HFF-Myc (cell line): ENCODE measurements around the gene PIM3.

Source experiments
- DNase-seq: peaks from one replicate; pipeline ENCODE4 v3.0.0-alpha.2; 2011; ENCODE audit warnings: low read depth; ENCODE audit errors: extremely low read depth
- H3K4me3 ChIP-seq: replicated peaks from 2 replicates; pipeline ENCODE4 v1.5.1; 2011; ENCODE audit warnings: low read depth, mild to moderate bottlenecking, control low read depth, low read length
- TF ChIP-seq, protein P1 (sequence below): IDR thresholded peaks from 2 replicates; pipeline ENCODE4 v1.5.1; 2012; ENCODE audit warnings: mild to moderate bottlenecking, low read depth, low read length, control low read depth; ENCODE audit errors: missing control alignments

Gene PIM3

DNA sequence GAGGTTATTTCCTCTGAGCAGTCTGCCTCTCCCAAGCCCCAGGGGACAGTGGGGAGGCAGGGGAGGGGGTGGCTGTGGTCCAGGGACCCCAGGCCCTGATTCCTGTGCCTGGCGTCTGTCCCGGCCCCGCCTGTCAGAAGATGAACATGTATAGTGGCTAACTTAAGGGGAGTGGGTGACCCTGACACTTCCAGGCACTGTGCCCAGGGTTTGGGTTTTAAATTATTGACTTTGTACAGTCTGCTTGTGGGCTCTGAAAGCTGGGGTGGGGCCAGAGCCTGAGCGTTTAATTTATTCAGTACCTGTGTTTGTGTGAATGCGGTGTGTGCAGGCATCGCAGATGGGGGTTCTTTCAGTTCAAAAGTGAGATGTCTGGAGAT lies 3.1 kb downstream of the PIM3 start:
- TF ChIP-seq, protein P1, sequence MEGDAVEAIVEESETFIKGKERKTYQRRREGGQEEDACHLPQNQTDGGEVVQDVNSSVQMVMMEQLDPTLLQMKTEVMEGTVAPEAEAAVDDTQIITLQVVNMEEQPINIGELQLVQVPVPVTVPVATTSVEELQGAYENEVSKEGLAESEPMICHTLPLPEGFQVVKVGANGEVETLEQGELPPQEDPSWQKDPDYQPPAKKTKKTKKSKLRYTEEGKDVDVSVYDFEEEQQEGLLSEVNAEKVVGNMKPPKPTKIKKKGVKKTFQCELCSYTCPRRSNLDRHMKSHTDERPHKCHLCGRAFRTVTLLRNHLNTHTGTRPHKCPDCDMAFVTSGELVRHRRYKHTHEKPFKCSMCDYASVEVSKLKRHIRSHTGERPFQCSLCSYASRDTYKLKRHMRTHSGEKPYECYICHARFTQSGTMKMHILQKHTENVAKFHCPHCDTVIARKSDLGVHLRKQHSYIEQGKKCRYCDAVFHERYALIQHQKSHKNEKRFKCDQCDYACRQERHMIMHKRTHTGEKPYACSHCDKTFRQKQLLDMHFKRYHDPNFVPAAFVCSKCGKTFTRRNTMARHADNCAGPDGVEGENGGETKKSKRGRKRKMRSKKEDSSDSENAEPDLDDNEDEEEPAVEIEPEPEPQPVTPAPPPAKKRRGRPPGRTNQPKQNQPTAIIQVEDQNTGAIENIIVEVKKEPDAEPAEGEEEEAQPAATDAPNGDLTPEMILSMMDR: no peak
- peak overlapping the region; percentile 82 for H3K4me3 ChIP-seq
- no peak for DNase-seq

DNA sequence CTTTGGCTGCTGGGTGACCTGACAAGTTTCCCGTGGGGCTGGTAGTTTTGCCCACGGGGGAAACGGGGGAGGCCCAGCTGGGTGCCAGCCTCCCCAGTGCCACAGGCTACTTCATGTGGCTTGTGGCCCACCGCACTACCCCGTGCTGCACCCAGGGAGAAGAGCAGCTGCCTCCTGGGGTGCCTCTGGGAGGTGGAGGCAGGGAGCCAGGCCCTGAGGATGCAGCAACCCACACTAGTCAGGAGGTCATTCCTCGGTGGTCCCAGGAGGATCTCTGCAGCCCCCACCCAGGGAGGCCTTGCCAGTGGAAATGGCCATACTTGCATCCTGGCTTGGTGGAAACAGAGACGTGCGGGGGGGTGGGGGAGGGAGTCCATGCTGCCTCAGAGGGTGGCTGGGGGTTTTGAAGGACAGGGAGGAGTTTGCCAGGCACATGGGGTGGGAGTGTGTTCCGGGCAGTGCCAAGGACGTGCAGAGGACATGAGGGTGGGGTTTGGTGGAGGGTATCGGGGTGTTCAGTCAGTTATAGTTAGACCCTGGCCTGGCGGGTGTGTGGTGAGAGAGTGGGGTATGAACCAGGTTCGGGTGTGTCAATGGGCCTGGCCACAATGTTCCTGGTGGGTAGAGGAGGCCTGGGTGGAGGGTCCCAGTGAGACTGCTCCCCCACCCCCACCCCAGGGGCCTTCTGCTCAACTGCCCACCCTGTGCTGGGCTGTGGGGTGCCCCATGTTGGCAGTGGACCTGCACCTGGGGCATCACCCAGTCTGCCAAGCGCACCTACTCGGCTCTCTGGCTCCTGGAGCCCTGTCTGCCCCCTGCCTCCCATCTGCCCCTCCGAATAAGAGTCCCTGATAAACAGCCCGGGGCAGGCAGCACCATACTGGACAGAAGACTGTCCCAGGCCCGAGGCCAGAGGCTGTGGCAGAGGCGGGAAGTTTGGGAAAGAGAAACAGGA lies 3.8 kb downstream of the PIM3 start:
- DNase-seq: no peak
- H3K4me3 ChIP-seq: peak overlapping the region; percentile 2; the same call in 1 of the 2 replicates
- TF ChIP-seq, protein P1: no peak

DNA sequence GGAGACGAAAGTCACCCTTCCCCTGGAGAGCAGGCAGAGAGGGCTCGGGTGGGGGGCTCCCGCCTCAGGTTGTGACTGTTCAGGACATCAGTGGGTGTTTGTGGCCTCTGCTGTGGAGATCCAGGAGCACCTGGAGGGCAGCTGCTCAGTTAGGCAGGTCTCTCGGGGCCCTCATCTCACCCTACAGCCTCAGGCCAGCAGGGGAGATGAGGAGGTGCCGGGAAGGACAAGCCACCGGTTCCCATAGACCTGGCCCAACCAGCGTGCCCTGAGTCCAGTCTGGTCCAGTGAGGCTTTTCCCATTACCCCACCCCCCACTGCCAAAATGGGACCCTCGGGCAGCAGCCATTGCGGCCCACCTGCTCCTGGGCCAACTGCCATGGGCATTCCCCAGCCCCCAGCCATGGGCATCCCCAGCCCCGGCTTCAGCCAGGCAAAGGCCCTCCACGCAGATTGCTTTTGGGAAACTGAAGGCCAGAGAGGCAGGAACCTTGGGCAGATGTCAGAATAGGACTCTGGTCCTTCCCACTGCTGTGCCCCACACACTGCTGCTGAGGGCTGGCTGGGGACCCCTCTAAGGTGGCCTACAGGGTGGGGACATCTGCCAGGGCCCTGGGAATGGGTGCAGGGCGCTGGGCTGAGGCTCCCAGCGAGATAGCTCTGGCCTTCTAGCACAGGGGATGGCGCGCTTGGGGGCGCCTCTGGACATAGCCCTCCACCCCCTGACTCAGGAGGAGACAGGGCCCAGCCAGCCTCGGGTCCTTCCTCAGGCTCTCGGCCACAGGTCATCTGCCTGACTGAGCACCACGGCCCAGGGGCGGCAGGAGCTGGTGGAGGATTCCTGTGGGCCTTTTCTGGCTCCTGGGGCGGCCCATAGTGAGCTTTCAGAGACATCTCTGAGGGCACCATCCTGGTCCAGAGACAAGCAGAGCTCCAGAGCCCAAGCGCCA lies 4.8 kb downstream of the PIM3 start:
- no peak overlapping the region for H3K4me3 ChIP-seq
- TF ChIP-seq, protein P1: no peak
- DNase-seq: no peak

DNA sequence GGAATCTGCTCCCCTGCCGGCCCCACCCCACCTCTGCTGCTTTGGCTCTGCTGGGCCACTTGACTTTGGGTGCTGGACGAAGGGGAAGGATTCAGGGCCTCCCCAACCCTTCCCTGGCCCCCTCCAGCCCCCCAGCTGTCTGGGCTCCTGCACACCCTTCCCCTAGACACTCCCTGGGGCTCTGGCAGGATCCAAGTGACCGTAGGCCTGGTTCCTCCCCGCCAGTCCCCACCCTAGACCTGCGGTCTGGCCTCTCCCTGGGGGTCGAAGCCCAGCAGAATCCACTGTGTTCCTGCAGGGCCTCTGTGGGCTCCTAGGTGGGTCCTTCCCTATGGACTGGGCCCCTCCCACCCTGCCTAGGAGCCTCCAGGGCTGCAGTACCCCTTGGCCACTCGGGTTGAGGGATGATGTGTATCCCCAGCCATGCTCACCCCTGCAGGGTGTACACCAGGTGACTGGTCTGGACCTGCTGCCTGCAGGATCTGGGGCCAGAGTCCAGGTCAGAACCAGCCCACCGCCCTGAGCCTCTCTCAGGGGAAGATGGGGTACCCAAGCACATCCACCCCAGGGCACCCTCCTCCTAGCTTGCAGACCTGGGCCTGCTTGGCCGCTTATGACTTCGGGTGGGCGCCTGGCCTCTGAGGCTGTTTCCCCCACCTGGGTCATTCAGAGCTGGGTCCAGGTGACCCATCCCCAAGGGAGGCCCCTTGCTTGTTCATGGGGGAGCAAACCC lies 5.6 kb downstream of the PIM3 start:
- TF ChIP-seq, protein P1: no peak
- DNase-seq: no peak
- H3K4me3 ChIP-seq: no peak overlapping the region

DNA sequence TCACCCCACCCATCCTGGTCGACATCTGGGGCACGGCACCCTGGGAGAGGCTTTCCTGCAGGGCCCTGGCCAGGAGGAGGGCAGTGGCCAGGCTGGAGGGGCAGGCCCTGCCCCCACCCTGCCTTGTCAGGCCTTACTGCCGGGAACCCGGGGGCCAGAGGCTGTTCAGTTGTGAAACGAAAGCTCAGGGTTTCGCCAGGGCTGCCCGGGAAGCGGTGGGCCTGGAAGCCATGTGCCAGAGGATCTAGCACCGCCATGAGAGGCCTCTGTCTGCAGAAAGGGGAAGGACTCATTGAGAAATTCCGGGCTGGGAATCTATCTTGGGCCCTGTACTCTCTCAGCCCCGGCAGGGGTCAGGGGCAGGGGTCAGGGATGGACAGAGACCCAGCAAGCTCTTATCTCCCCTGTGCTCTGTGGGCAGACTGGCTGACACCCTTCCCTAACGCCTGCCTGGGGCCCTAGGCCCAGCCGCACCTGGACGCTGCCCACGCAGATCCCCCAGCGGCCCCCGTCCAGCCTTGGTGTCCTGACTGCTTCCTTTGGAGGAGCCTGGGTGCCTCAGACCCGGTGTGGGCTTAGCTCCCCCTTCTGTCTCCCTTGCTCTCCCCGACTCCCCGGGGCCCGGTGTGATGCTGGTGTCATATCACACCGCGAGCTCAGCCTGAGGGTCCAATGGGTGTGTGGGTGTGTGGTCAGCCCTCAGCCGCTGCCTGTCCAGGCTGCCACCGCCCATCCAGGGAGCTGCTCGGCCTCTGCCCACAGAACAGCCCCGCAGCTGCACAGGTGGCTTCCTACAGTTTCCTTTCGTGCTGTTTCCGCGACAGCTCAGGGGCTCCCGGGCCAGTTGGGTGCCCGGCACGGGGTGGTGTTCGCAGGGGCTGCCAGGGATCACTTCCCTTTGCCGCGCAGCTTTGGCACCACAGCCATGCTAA lies 6.5 kb downstream of the PIM3 start:
- DNase-seq: no peak
- TF ChIP-seq, protein P1: no peak
- H3K4me3 ChIP-seq: no peak overlapping the region
